Measurements from ENCODE around the gene CDH11.

DNA sequence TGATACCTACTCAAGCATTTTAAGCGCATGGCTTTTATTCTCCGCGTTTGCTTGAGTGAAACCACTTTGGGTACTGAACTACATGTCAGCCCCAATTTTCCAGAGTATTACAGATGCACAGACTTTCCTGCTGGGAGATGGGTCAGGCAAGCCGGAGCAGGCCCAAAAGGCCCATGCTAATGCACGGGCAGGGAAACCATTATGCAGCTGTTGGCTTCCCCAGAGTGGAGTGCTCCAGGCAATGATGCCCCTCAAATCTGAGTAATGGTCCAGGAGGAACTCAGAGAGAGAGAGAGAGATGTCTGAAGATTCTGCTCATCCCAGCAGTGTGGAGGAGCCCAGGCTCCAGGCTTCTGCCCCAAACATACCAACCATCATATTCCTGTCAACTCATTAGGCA is 80.2 kb downstream of the CDH11 start:
- TF ChIP-seq, protein P1, sequence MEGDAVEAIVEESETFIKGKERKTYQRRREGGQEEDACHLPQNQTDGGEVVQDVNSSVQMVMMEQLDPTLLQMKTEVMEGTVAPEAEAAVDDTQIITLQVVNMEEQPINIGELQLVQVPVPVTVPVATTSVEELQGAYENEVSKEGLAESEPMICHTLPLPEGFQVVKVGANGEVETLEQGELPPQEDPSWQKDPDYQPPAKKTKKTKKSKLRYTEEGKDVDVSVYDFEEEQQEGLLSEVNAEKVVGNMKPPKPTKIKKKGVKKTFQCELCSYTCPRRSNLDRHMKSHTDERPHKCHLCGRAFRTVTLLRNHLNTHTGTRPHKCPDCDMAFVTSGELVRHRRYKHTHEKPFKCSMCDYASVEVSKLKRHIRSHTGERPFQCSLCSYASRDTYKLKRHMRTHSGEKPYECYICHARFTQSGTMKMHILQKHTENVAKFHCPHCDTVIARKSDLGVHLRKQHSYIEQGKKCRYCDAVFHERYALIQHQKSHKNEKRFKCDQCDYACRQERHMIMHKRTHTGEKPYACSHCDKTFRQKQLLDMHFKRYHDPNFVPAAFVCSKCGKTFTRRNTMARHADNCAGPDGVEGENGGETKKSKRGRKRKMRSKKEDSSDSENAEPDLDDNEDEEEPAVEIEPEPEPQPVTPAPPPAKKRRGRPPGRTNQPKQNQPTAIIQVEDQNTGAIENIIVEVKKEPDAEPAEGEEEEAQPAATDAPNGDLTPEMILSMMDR (IDR thresholded peaks at IDR 0.05) = no peak
- no peak for TF ChIP-seq ZFX (IDR thresholded peaks at IDR 0.05; ENCODE audit: borderline replicate concordance)

All from 22Rv1 (cell line).